ENCODE data around the gene MYH10.
A peak's percentile ranks its signal among the peaks of the same experiment; 100 is the strongest.

MYH10 gene

DNA sequence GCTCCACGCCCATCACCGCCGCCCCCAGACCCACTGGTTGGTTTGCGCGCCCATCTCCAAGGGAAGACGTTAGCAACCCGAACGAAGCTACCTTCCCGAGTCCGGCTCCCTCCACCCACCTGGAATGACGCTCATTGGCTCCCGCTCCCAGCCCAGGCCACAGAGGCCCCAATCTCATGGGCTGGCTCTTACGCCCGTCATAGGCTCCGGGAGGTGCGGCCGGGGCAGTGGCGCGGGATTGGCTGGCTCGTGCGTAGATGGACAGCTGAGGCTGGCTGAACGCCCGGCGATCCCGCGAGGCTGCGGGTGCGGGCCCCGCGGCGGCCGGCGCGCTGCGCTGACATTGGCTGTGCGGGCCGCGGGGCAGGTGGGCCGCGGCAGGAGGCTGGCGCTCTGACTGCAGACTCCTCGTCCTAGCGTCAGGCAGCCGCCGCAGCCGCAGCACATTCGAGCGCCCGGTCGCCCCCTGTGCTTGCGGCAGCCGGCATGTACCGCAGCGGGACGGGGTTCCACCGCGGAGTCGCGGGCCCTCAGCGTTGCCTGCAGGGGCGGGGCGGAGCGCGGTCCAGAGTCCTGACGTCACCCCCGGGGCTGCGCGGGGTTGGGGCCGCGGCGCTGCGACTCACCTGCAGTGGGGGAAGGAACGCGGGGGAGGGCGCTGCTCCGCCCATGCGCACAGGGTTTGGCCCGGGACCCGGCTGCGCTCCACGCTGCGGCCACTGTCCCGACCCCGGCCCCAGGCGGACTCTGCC, 453 bp upstream of the MYH10 start:
- Mint-ChIP-seq H3K4me3 (peak overlapping the region; percentile 91 to 99 (median 98)), H3K27me3 (ENCODE audit: low read depth) (no peaks in the 10 kb centered on the region), H3K36me3 (ENCODE audit: low read depth) (no peaks in the 10 kb centered on the region), H3K27ac (peak overlapping the region; percentile 78 to 94 (median 92)), H3K4me1 (peaks cover 19% of the 10 kb centered on the region), H3K9me3 (no peaks in the 10 kb centered on the region)
- TF ChIP-seq, protein P1, sequence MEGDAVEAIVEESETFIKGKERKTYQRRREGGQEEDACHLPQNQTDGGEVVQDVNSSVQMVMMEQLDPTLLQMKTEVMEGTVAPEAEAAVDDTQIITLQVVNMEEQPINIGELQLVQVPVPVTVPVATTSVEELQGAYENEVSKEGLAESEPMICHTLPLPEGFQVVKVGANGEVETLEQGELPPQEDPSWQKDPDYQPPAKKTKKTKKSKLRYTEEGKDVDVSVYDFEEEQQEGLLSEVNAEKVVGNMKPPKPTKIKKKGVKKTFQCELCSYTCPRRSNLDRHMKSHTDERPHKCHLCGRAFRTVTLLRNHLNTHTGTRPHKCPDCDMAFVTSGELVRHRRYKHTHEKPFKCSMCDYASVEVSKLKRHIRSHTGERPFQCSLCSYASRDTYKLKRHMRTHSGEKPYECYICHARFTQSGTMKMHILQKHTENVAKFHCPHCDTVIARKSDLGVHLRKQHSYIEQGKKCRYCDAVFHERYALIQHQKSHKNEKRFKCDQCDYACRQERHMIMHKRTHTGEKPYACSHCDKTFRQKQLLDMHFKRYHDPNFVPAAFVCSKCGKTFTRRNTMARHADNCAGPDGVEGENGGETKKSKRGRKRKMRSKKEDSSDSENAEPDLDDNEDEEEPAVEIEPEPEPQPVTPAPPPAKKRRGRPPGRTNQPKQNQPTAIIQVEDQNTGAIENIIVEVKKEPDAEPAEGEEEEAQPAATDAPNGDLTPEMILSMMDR (IDR thresholded peaks at IDR 0.05; ENCODE audit: unreplicated experiment in 3 of 3): peak in 1 of 3 experiments; percentile 41

DNA sequence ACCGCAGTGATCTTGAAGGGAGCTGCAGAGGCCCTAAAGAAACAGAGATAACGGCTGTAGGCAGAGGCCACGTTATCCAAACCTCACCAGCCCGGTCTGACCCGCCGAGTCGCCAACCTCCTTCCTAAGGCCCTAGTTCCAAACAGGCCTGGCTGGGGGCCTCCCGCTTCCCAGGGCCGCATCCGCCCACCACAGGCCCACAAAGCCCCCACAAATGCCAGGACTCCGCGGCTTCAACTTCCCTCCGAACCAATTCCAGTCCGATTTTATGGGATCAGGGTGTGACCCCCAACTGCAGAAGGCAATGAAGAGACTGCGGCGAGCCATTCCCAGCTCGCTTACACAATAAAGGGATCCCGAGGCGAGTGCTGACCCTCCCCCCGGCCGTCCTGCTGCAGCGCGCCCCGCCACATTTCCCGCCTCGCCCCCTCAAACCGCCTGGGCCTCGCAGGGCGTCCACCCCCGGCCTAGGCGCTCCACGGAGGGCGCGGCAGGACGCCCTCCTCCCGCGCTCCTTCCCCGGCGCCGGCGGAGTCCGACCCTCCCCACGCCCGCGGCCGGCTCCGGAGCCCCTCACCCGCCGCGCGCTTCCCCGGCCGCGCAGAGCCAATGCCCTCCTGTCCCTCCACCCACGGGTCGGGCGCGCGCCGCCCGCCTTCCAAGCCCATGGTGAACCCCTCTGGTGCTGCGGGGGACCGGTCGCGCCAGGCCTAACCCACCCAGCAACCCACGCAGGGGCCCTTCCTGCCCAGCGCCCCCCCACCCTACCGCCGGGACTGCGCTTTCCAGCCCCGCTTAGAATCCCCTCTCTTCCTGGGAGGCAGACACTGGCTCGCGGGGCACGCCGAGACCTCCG, 926 bp downstream of the MYH10 start:
- H3K9me3 Mint-ChIP-seq: no peaks in the 10 kb centered on the region
- peak overlapping the region; percentile 78 to 95 (median 94) for H3K27ac Mint-ChIP-seq
- peaks cover 19% of the 10 kb centered on the region for H3K4me1 Mint-ChIP-seq
- peak overlapping the region; percentile 91 to 100 (median 99) for H3K4me3 Mint-ChIP-seq
- H3K27me3 Mint-ChIP-seq (ENCODE audit: low read depth): no peaks in the 10 kb centered on the region
- peaks cover 1% of the 10 kb centered on the region for H3K36me3 Mint-ChIP-seq (ENCODE audit: low read depth)
- TF ChIP-seq, protein P1 (IDR thresholded peaks at IDR 0.05; ENCODE audit: unreplicated experiment in 3 of 3): no peak

DNA sequence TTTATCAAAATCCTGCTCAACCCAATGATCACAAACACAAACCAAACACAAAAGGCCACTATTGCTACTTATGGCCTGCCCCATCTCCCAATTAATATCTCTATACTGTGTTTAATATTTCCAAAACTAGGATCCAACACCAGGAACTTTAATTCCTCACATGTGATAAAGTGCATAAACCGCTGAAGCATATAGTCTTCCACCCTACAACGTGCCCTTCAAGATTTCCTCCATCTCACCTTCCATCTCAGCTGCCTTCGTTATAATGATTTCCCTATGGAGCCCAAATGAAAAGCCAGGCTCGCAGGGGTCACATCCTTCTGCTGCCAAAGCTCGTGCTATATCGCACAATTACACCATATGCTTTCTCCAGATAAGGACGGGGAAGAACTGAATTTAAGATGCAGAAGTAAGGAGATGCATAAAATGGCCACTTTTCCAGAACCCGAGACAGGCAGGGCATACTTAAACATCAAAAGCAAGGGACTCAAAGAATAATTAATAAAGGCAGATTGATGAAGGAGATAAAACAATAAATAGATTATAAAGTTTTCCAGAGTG, 1.8 kb downstream of the MYH10 start:
- Mint-ChIP-seq H3K9me3 (no peaks in the 10 kb centered on the region), H3K4me3 (peak overlapping the region; percentile 88 to 100 (median 99)), H3K36me3 (ENCODE audit: low read depth) (peaks cover 10% of the 10 kb centered on the region), H3K27ac (peak overlapping the region; percentile 78 to 95 (median 94)), H3K4me1 (peaks cover 23% of the 10 kb centered on the region), H3K27me3 (ENCODE audit: low read depth) (no peaks in the 10 kb centered on the region)
- TF ChIP-seq, protein P1 (IDR thresholded peaks at IDR 0.05; ENCODE audit: unreplicated experiment in 3 of 3): no peak

DNA sequence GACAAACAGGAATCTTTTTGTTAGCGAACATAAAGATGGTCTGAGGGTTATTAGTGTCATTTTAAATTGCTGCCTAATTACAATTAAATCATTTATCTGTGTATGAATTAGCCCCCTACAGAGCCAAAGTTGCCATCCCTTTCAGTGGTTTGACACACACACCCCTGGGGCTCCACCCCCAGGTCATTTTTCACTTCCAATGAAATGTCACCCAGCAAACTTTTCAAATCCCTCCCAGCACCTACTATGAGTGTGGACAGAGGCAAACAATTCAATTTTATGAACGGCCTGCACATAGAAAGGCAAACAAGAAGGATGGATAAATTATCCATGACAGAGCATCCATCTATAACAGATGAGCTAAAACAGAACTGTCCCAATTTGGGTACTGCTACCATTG, 2.4 kb downstream of the MYH10 start:
- Mint-ChIP-seq H3K36me3 (ENCODE audit: low read depth) (peaks cover 14% of the 10 kb centered on the region), H3K4me3 (peak overlapping the region; percentile 88 to 100 (median 99)), H3K27me3 (ENCODE audit: low read depth) (no peaks in the 10 kb centered on the region), H3K9me3 (no peaks in the 10 kb centered on the region), H3K27ac (peak overlapping the region; percentile 78 to 95 (median 94)), H3K4me1 (peaks cover 25% of the 10 kb centered on the region)
- TF ChIP-seq, protein P1 (IDR thresholded peaks at IDR 0.05; ENCODE audit: unreplicated experiment in 3 of 3): no peak

DNA sequence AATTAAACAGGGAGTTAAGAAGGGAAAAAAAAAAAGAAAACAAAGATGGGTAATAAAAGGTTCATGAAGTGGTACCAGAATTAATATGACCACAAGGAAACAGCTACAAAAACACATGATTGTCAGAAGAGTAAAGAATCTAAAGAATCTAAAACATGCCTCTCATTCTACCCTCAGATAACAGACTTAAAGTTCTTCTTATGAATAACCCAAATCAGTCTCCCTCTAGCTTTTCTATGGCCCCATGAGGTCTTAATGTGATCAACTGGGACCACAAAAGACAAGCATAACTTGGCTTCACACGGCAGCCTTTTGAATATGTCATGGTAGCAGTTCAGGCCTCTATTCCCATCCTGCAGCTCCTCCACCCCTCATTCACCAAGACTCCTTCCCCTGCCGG, 6.9 kb downstream of the MYH10 start:
- TF ChIP-seq, protein P1 (IDR thresholded peaks at IDR 0.05; ENCODE audit: unreplicated experiment in 3 of 3): no peak

More for the DNA sequence above, 6.9 kb downstream of the MYH10 start:
- Mint-ChIP-seq H3K4me3 (no peak overlapping the region), H3K27ac (peak overlapping the region in 1 of 3 experiments; percentile 29), H3K9me3 (no peaks in the 10 kb centered on the region), H3K4me1 (peaks cover 48% of the 10 kb centered on the region), H3K36me3 (ENCODE audit: low read depth) (peaks cover 60% of the 10 kb centered on the region), H3K27me3 (ENCODE audit: low read depth) (no peaks in the 10 kb centered on the region)
